T-cell (primary cell): ENCODE data around the gene ZBTB18. TPM values are rescaled to one million over a fixed set of nuclear protein-coding genes. Genes with fewer than 3 reads are reported as not detected.

Experiments used
- ATAC-seq, 4 experiments: fragments of 200-7000 bp in 3 of 4; fragments of 150-1000 bp in 1 of 4; cut with Tn5 transposase; replicated peaks in 1 of 4; 1 replicate in 3 of 4; 2 replicates in 1 of 4; pipeline ENCODE4 v1.10.0; 2021; ENCODE audit warnings: moderate library complexity in 3 of 4, mild to moderate bottlenecking in 2 of 4, moderate number of reproducible peaks in 1 of 4
- CTCF ChIA-PET, 2 donors: fragments of 300-600 bp; sonication (Branson Sonifier 250); formaldehyde crosslinking; loops; one replicate each; lab custom pipeline; 2022; ENCODE audit warnings: antibody characterized with exemption in 2 of 2; lab: Charles Lee
- POLR2A ChIA-PET, 2 donors: fragments of 300-600 bp; sonication (Branson Sonifier 250); formaldehyde crosslinking; loops; one replicate each; lab custom pipeline; 2022; ENCODE audit warnings: antibody characterized with exemption in 2 of 2; lab: Charles Lee
- DNase-seq, 35 experiments: peaks; one replicate each; pipeline versions ENCODE4 v3.0.0 to v3.0.0-alpha.2; 2013 to 2023
- H3K27ac ChIP-seq: one replicate; pipeline ENCODE4 v1.5.1; 2013; ENCODE audit warnings: low read length
- H3K27me3 ChIP-seq, 2 experiments: replicated peaks in 1 of 2; 1 replicate in 1 of 2; 2 replicates in 1 of 2; pipeline versions ENCODE4 v1.6.1 to v1.7.0; 2013; ENCODE audit warnings: low read length in 1 of 2, mixed read lengths in 1 of 2; ENCODE audit not compliant: control insufficient read depth in 2 of 2, insufficient read depth in 2 of 2; ENCODE audit errors: extremely low read depth in 1 of 2
- H3K36me3 ChIP-seq, 2 donors: 1 replicate in 1 of 2; 2 replicates in 1 of 2; pipeline versions ENCODE4 v1.6.1 to v1.7.0; 2013; ENCODE audit warnings: low read length in 1 of 2; ENCODE audit not compliant: control insufficient read depth in 2 of 2, insufficient read depth in 1 of 2; ENCODE audit errors: extremely low read depth in 1 of 2
- H3K4me1 ChIP-seq, 2 experiments: 1 replicate in 1 of 2; 2 replicates in 1 of 2; pipeline versions ENCODE4 v1.6.1 to v1.7.0; 2013; ENCODE audit warnings: low read length in 2 of 2, mixed read lengths in 1 of 2; ENCODE audit not compliant: insufficient read depth in 2 of 2, control insufficient read depth in 1 of 2; ENCODE audit errors: extremely low read depth in 1 of 2
- H3K4me3 ChIP-seq, 2 donors: 1 replicate in 1 of 2; 2 replicates in 1 of 2; pipeline versions ENCODE4 v1.5.1 to v1.7.0; 2013; ENCODE audit warnings: mild to moderate bottlenecking in 2 of 2, low read length in 1 of 2, moderate library complexity in 1 of 2; ENCODE audit not compliant: control insufficient read depth in 1 of 2; ENCODE audit errors: extremely low read depth in 1 of 2
- H3K9me3 ChIP-seq: 2 replicates; pipeline ENCODE4 v1.7.0; 2013
- H3K27ac Mint-ChIP-seq, 2 donors: one replicate each; pipeline ENCODE4 v1.8.0; 2020 to 2021; ENCODE audit warnings: mild to moderate bottlenecking in 2 of 2, mixed read lengths in 2 of 2
- H3K27me3 Mint-ChIP-seq, 2 donors: one replicate each; pipeline ENCODE4 v1.8.0; 2021 to 2022; ENCODE audit warnings: mixed read lengths in 2 of 2
- H3K36me3 Mint-ChIP-seq: one replicate; pipeline ENCODE4 v1.8.0; 2021; ENCODE audit warnings: mixed read lengths
- H3K4me1 Mint-ChIP-seq, 3 donors: one replicate each; pipeline ENCODE4 v1.8.0; 2020 to 2022; ENCODE audit warnings: mixed read lengths in 3 of 3, mild to moderate bottlenecking in 1 of 3
- H3K4me3 Mint-ChIP-seq, 3 donors: one replicate each; pipeline ENCODE4 v1.8.0; 2020 to 2022; ENCODE audit warnings: mild to moderate bottlenecking in 3 of 3, mixed read lengths in 3 of 3, moderate library complexity in 3 of 3
- H3K9me3 Mint-ChIP-seq, 3 donors: one replicate each; pipeline ENCODE4 v1.8.0; 2020 to 2022; ENCODE audit warnings: mixed read lengths in 3 of 3
- WGBS: methylation state at CpG from one replicate; pipeline ENCODE4 v1.1.5; 2013; ENCODE audit warnings: missing lambda C conversion rate; ENCODE audit not compliant: insufficient coverage; 5-methylcytosine and 5-hydroxymethylcytosine counted together
- total RNA-seq, 35 experiments: library from RNA in 6 of 35; stranded (reverse) in 6 of 35; fragments of 120-200 nt in 1 of 35; gene quantifications; one replicate each; pipeline versions ENCODE4 v1.2.1 to v1.2.4 and lab custom pipeline; 2013 to 2026

Gene ZBTB18
- total RNA-seq, 5 donors from 2014 or later (not counting 1 experiment from before 2014, with no cell fraction given) = 41.2 to 58.4 (median 52.4) TPM

DNA sequence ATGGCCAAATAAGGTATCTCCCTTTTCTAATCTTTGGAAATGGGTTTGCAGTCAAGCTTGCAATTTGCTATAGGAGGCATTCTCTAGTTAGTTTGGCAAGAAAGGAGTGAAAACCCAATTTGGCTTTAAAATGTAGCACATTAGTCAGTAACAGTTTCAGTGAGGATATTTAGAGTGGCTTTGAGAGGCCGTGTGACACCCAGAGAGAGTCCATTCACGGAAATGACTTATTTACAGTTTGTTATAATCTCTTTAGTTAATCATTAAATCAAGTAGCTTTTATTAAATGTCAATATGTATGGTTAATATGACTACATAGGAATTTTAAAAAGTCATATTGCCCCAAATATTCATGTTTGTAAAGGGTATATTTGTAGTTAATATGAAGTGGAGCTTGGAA is 9.6 kb downstream of the ZBTB18 start:
- POLR2A ChIA-PET = interaction anchor here (1.1 to 2.2 kb wide), 2 partner anchors 8 to 14 kb away, joined by 3 to 8 read pairs; no protein-coding TSS in a partner anchor
- WGBS = no CpG with 5 or more reads among the region's 2 CpGs
- CTCF ChIA-PET = interaction anchor here in 1 of 2 donors (1.4 to 3.1 kb wide), 2 partner anchors 9 to 14 kb away, joined by 3 to 10 read pairs; partner anchors contain the start of gene ZBTB18

DNA sequence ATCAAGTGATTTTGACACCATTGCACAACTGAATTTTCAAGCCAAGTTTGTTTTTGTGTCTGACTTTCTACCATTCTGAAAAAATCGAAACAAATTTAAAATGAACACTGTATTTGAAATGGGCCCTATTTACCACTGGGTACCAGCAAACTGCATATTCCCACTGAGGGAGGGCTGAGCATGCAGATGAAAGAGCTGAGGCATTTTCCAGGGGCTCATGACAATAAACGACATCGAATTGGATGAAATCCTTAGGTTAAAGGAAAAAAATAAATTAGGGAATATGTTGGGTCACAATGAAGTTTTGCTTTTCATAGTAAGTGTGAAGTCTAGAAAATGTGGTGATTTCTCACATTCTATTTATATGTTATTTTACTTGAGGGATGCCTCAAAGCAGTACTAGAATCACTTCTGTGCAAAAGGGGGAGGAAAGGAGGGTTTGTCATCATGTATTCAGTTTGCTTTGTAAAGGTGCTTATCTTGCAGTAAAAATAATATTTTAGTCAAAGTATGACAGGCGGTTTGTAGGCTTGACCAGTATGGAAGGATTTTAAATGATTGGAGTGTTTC is 11.2 kb downstream of the ZBTB18 start:
- Mint-ChIP-seq H3K4me1 (peaks cover 2 to 8% (median 7%) of the 10 kb centered on the region in 3 donors), H3K9me3 (no peaks in the 10 kb centered on the region), H3K4me3 (no peak overlapping the region), H3K27me3 (no peaks in the 10 kb centered on the region), H3K27ac (no peak overlapping the region), H3K36me3 (peaks cover 2% of the 10 kb centered on the region)
- ATAC-seq = no peak
- WGBS = no CpG with 5 or more reads among the region's 4 CpGs
- H3K4me1 ChIP-seq = no peaks in the 10 kb centered on the region
- H3K27me3 ChIP-seq = peaks cover 0 to 4% of the 10 kb centered on the region in 2 experiments
- H3K4me3 ChIP-seq = no peak overlapping the region
- no peak for DNase-seq
- no peak overlapping the region for H3K27ac ChIP-seq
- ChIA-PET POLR2A (interaction anchor here in 1 of 2 donors (2.2 kb wide), 1 partner anchor 10 kb away, joined by 8 read pairs; no protein-coding TSS in a partner anchor), CTCF (interaction anchor here (0.6 to 3.1 kb wide), 2 partner anchors 11 to 13 kb away, joined by 4 to 10 read pairs; no protein-coding TSS in a partner anchor)
- H3K36me3 ChIP-seq = no peaks in the 10 kb centered on the region
- H3K9me3 ChIP-seq = no peaks in the 10 kb centered on the region

More for the DNA sequence above, 9.6 kb downstream of the ZBTB18 start:
- H3K4me1 Mint-ChIP-seq = peaks cover 6 to 19% (median 17%) of the 10 kb centered on the region in 3 donors
- Histone ChIP-seq H3K4me1 (peaks cover 0 to 4% of the 10 kb centered on the region in 2 experiments), H3K27me3 (no peaks in the 10 kb centered on the region), H3K27ac (no peak overlapping the region), H3K36me3 (peaks cover 0 to 6% of the 10 kb centered on the region in 2 donors), H3K4me3 (no peak overlapping the region), H3K9me3 (no peaks in the 10 kb centered on the region)
- H3K27me3 Mint-ChIP-seq = no peaks in the 10 kb centered on the region
- no peak overlapping the region for H3K27ac Mint-ChIP-seq
- no peak overlapping the region for H3K4me3 Mint-ChIP-seq
- peaks cover 11% of the 10 kb centered on the region for H3K36me3 Mint-ChIP-seq
- DNase-seq = no peak
- no peak for ATAC-seq
- H3K9me3 Mint-ChIP-seq = no peaks in the 10 kb centered on the region

DNA sequence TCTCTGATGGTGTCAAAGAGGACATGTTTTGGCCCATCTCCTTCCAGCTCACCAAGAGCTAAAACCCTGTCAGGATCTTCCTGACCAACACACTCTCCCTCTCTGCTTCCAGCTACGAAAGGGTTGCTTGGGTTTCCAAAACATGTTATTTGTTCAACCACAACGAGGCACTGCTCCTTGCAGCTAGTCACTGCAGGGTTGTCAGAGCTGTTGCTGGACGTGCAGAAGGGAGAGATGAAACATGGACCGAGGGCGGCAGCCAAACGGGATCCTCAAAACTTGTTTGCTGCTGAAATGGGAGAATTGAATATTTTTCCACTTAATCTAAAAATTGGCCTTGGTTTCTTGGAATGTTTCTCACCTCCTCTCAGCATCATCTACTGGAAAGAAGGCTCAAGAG is 12.4 kb downstream of the ZBTB18 start:
- peaks cover under 1 to 2% (median 2%) of the 10 kb centered on the region in 3 donors for H3K4me1 Mint-ChIP-seq
- ChIA-PET POLR2A (interaction anchor here in 1 of 2 donors (0.6 kb wide), 1 partner anchor 12 kb away, joined by 3 read pairs; no protein-coding TSS in a partner anchor), CTCF (no interaction called here)
- Histone ChIP-seq H3K9me3 (no peaks in the 10 kb centered on the region), H3K27me3 (peaks cover 0 to 4% of the 10 kb centered on the region in 2 experiments), H3K4me3 (no peak overlapping the region), H3K4me1 (no peaks in the 10 kb centered on the region), H3K36me3 (no peaks in the 10 kb centered on the region), H3K27ac (no peak overlapping the region)
- 40% methylated on average over 1 of the region's 6 CpGs for WGBS
- no peaks in the 10 kb centered on the region for H3K9me3 Mint-ChIP-seq
- H3K36me3 Mint-ChIP-seq = no peaks in the 10 kb centered on the region
- no peaks in the 10 kb centered on the region for H3K27me3 Mint-ChIP-seq
- no peak for DNase-seq
- no peak overlapping the region for H3K27ac Mint-ChIP-seq
- no peak for ATAC-seq
- no peak overlapping the region for H3K4me3 Mint-ChIP-seq

DNA sequence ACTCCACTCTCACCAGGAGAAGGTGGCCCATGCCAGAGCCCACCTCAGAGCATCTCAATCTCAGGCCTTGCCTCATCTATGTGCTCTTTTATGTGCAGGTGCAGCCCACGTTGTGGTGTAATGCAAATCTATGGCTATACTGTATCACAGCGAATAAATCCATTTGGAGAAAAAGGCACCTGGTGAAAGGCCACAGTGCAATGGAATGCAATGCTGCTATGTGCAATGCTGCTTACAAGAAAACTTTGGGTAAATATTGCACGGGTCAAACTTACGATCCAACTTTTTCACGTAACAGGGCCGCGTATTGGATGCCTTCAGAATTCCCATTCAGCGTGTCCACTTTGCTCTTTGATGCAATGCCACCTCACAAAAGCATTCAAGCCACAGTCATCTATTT is 13.5 kb downstream of the ZBTB18 start:
- Mint-ChIP-seq H3K4me1 (peaks cover 5 to 6% (median 5%) of the 10 kb centered on the region in 3 donors), H3K27me3 (no peaks in the 10 kb centered on the region), H3K27ac (no peak overlapping the region), H3K36me3 (no peaks in the 10 kb centered on the region), H3K4me3 (no peak overlapping the region), H3K9me3 (no peaks in the 10 kb centered on the region)
- Histone ChIP-seq H3K4me1 (no peaks in the 10 kb centered on the region), H3K36me3 (no peaks in the 10 kb centered on the region), H3K27ac (no peak overlapping the region), H3K4me3 (no peak overlapping the region), H3K9me3 (no peaks in the 10 kb centered on the region), H3K27me3 (peaks cover 0 to 4% of the 10 kb centered on the region in 2 experiments)
- ATAC-seq (no peak), DNase-seq (no peak)
- 92% methylated on average over 7 of the region's 8 CpGs for WGBS
- ChIA-PET CTCF (interaction anchor here in 1 of 2 donors (1.5 kb wide), 1 partner anchor 10 kb away, joined by 6 read pairs; no protein-coding TSS in a partner anchor), POLR2A (no interaction called here)

DNA sequence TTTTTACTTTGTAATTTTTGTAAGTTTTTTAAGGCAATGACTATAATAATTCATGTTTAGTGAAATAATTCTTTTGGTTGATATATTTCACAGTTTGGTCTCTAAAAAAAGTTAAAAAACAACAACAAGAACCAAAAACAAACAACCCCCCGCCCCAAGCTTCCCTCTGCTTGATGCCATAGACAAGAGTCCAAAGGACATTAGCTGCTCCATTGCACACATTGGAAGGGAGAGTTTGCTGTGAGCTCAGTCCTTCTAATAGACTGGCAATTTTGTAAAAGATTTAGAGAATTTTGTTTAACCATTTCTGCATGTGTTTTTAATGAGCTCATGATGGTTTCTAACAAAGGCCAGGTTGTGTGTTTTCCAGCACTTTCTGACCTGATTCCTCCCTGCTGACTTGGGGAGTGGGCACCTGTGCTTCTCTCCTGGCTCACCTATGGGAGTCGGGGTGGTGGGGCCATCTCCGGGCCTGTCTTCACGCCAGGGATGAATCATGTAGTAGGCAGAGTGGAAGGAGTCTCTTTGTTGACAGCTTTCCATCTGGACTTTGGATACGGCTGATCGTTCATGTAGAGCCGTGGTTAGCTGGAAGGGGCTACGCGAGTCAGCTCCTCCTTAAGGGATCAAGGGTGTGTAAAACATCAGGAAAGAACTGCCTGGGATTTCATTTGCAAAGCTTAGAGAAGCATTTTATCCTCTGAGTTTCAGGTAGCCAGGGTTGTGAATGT is 14.1 kb downstream of the ZBTB18 start:
- H3K27ac ChIP-seq = no peak overlapping the region
- H3K9me3 Mint-ChIP-seq = no peaks in the 10 kb centered on the region
- no peaks in the 10 kb centered on the region for H3K4me1 ChIP-seq
- H3K9me3 ChIP-seq = no peaks in the 10 kb centered on the region
- ATAC-seq = no peak
- no peaks in the 10 kb centered on the region for H3K36me3 ChIP-seq
- no peaks in the 10 kb centered on the region for H3K27me3 Mint-ChIP-seq
- WGBS = 98% methylated on average over 7 of the region's 9 CpGs
- no peak overlapping the region for H3K27ac Mint-ChIP-seq
- H3K4me3 ChIP-seq = no peak overlapping the region
- CTCF ChIA-PET = interaction anchor here in 1 of 2 donors (1.3 to 1.5 kb wide), 2 partner anchors 10 to 14 kb away, joined by 4 to 6 read pairs; partner anchors contain the start of gene ZBTB18
- peaks cover 0 to 6% of the 10 kb centered on the region in 2 experiments for H3K27me3 ChIP-seq
- POLR2A ChIA-PET = interaction anchor here (0.7 to 1.3 kb wide), 3 partner anchors 10 to 18 kb away, joined by 3 to 4 read pairs (median 3); no protein-coding TSS in a partner anchor
- H3K4me3 Mint-ChIP-seq = no peak overlapping the region
- H3K36me3 Mint-ChIP-seq = no peaks in the 10 kb centered on the region
- H3K4me1 Mint-ChIP-seq = peaks cover 5 to 6% (median 5%) of the 10 kb centered on the region in 3 donors
- DNase-seq = no peak

DNA sequence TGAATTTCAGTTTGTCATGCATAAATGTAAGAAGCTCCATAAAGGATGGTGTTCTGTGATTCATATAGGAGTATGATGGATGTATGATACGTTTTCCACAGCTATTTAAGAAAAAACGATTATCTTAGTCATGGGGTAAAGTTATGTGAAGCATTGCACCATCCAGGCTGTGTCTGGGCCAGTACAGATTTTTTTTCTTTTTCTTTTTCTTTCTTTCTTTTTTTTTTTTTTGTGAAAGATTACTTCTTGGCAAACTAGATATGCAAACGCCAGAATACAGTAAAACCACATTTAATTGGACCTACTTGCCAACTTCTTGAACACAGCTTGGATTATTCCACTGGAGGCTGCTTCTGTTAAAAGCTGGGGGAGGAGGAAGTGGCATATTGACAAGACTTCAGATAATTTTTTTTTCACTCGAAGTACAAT is 14.9 kb downstream of the ZBTB18 start:
- H3K4me1 Mint-ChIP-seq = peaks cover 5 to 6% (median 5%) of the 10 kb centered on the region in 3 donors
- Histone ChIP-seq H3K27ac (no peak overlapping the region), H3K4me1 (no peaks in the 10 kb centered on the region), H3K36me3 (no peaks in the 10 kb centered on the region), H3K27me3 (peaks cover 0 to 7% of the 10 kb centered on the region in 2 experiments), H3K4me3 (no peak overlapping the region), H3K9me3 (no peaks in the 10 kb centered on the region)
- no peaks in the 10 kb centered on the region for H3K9me3 Mint-ChIP-seq
- no peak overlapping the region for H3K4me3 Mint-ChIP-seq
- H3K27ac Mint-ChIP-seq = no peak overlapping the region
- POLR2A ChIA-PET = interaction anchor here in 1 of 2 donors (0.6 to 1.3 kb wide), 2 partner anchors 18 to 531 kb away, joined by 4 read pairs; no protein-coding TSS in a partner anchor
- WGBS = no CpG with 5 or more reads among the region's 4 CpGs
- CTCF ChIA-PET = interaction anchor here in 1 of 2 donors (0.6 to 1.5 kb wide), 4 partner anchors 9 to 339 kb away, joined by 3 to 6 read pairs (median 4); partner anchors contain the start of gene ZBTB18
- no peaks in the 10 kb centered on the region for H3K36me3 Mint-ChIP-seq
- ATAC-seq (no peak), DNase-seq (no peak)
- H3K27me3 Mint-ChIP-seq = no peaks in the 10 kb centered on the region
